Ovary (tissue), 9 donors: Measurements from ENCODE around the gene C2orf78. TPM values are rescaled to one million over a fixed set of nuclear protein-coding genes. Genes with fewer than 3 reads are reported as not detected.

Experiments used
- DNase-seq, 5 donors: peaks; one replicate each; pipeline ENCODE4 v3.0.0-alpha.2; 2019 to 2020
- H3K27ac ChIP-seq, 2 donors: fragments of 200-600 bp; one replicate each; pipeline versions ENCODE4 v1.5.1 to v1.8.0; 2019 to 2022
- H3K27me3 ChIP-seq: fragments of 200-600 bp; one replicate; pipeline ENCODE4 v1.8.0; 2022
- H3K36me3 ChIP-seq: fragments of 200-600 bp; sonication (generic); one replicate; pipeline ENCODE4 v1.5.1; 2019
- H3K4me1 ChIP-seq: one replicate; pipeline ENCODE4 v1.8.1; 2013; ENCODE audit warnings: mild to moderate bottlenecking, moderate library complexity; ENCODE audit not compliant: insufficient read depth
- H3K4me3 ChIP-seq: fragments of 200-600 bp; sonication (generic); one replicate; pipeline ENCODE4 v1.5.1; 2017
- H3K9me3 ChIP-seq, 2 donors: fragments of 200-600 bp in 1 of 2; sonication (generic) in 1 of 2; one replicate each; pipeline versions ENCODE4 v1.5.1 to v1.8.1; 2013 to 2019; ENCODE audit warnings: mild to moderate bottlenecking in 1 of 2, moderate library complexity in 1 of 2
- CTCF ChIP-seq, 3 donors: fragments of 450-650 bp in 2 of 3; fragments of 200-600 bp in 1 of 3; IDR thresholded peaks; one replicate each; pipeline versions ENCODE4 v1.5.1 to v1.8.0; 2016 to 2022; ENCODE audit warnings: antibody characterized with exemption in 3 of 3, mild to moderate bottlenecking in 1 of 3
- EP300 ChIP-seq: sonication (generic); formaldehyde crosslinking; IDR thresholded peaks from one replicate; pipeline ENCODE4 v1.6.1; 2017; ENCODE audit warnings: antibody characterized with exemption
- POLR2A ChIP-seq: fragments of 450-650 bp; IDR thresholded peaks from one replicate; pipeline ENCODE4 v1.6.1; 2017; ENCODE audit warnings: antibody characterized with exemption, mild to moderate bottlenecking, moderate library complexity
- WGBS, 3 donors: extraction: QIAGEN DNeasy Blood & Tissue Kit in 1 of 3; methylation state at CpG; one replicate each; pipeline versions ENCODE4 v1.1.5 to v1.1.7; 2013 to 2017; 5-methylcytosine and 5-hydroxymethylcytosine counted together
- intact Hi-C, 4 donors: fragments of 100-400 bp; cut with DNase I; formaldehyde crosslinking; loops; one replicate each; pipeline versions ENCODE4 v1.11.0 to v1.15.1; 2022 to 2023
- polyA plus RNA-seq, 2 donors: library from polyadenylated mRNA; stranded (reverse); fragments of 200-250 nt in 1 of 2; fragments of 350-450 nt in 1 of 2; fragmentation: Illumina TruSeq in 1 of 2; extraction: RNeasy Lipid Tissue Mini Kit (QIAGEN cat#74804) in 1 of 2; gene quantifications; one replicate each; pipeline ENCODE4 v1.2.3, GENCODE V29; 2013 to 2014
- total RNA-seq, 7 donors: library from RNA; depleted of rRNA in 2 of 7; stranded (reverse); fragments of >200 nt in 2 of 7; fragmentation: NEBNext Ultra II Directional in 3 of 7; extraction: Animal tissue kit (Norgen Biotek cat#: 25700) in 3 of 7; gene quantifications; one replicate each; pipeline versions ENCODE4 v1.1.0 to v1.2.4, GENCODE V29; 2016 to 2023
- donor health status: DM: no; HTN: no; CAD: no; lungs with moderate emphysema.
- donor health status: DM: no; HTN: no; CAD: no.
- donor health status: Bipolar disorder and iron deficiency.
- donor health status: DM: yes; HTN: yes; CAD: no.
- donor health status: DM: no; HTN: no; CAD: no.
- donor health status: DM: yes; HTN: yes; CAD: no.

Gene C2orf78
- total and polyA plus RNA-seq, 9 donors, result not detected

DNA sequence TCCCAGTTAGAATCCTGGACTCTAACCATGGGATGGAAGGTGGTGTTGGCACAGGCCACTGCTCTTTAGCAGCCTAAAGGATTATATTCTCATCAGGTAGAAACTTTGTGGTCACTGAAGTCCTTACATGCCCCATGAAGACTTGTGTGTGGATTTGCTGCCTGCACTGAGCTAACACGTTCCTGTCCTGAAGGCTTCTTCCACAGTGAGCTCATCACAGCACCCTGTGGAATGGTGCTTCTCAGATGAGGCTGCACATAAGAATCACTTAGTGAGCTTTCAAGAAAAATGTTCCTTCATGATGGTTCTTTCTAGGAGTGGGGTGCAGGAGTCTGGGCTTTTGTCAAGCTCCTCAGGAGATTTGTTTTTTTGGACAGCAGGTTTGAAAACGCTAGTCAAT is 71.5 kb downstream of the C2orf78 start:
- Histone ChIP-seq H3K4me3 (no peak overlapping the region), H3K4me1 (no peaks in the 10 kb centered on the region), H3K27me3 (no peaks in the 10 kb centered on the region), H3K36me3 (no peaks in the 10 kb centered on the region), H3K9me3 (no peaks in the 10 kb centered on the region), H3K27ac (no peak overlapping the region)
- intact Hi-C loops, result no loop called here
- TF ChIP-seq EP300 (no peak), POLR2A (no peak), CTCF (IDR thresholded peaks at IDR 0.05) (no peak)
- WGBS, 3 donors, result 91 to 95% (median 92%) methylated on average over 2 of the region's 2 CpGs
- no peak for DNase-seq

DNA sequence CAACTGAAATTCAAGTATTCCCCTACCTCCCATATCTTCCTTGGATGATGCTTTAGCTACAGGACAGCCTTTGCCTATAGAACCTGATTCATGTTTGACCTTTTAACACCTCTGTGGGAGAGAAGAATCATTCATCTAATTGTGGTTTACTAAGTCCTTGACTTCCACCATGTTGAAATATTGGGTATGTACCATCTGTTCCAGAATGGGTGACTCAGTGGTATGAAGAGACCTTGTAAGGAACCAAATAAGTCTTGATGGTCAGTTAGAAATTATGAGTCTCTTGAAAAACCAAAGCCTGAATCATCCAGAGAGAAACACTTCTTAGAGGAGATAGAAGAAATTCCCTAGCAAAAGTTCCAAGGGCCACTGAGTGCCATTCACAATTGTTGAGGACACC is 72.2 kb downstream of the C2orf78 start:
- no peaks in the 10 kb centered on the region for H3K27me3 ChIP-seq
- no peak overlapping the region for H3K4me3 ChIP-seq
- no peaks in the 10 kb centered on the region for H3K4me1 ChIP-seq
- no peak for DNase-seq
- TF ChIP-seq POLR2A, result no peak
- TF ChIP-seq EP300, result no peak
- no peak for TF ChIP-seq CTCF (IDR thresholded peaks at IDR 0.05)
- no peaks in the 10 kb centered on the region for H3K36me3 ChIP-seq
- H3K9me3 ChIP-seq, result no peaks in the 10 kb centered on the region
- no peak overlapping the region for H3K27ac ChIP-seq
- intact Hi-C loops, result no loop called here

GRCh38 chr2:73859721-73860586 is 76.0 kb downstream of the C2orf78 start:
- Histone ChIP-seq H3K4me3 (no peak overlapping the region), H3K36me3 (no peaks in the 10 kb centered on the region), H3K4me1 (no peaks in the 10 kb centered on the region), H3K27ac (no peak overlapping the region), H3K9me3 (no peaks in the 10 kb centered on the region), H3K27me3 (no peaks in the 10 kb centered on the region)
- intact Hi-C loops, result no loop called here
- TF ChIP-seq POLR2A (no peak), CTCF (IDR thresholded peaks at IDR 0.05) (no peak), EP300 (no peak)
- WGBS, 3 donors, result 88 to 89% (median 89%) methylated on average over 6 of the region's 6 CpGs
- DNase-seq, result no peak

DNA sequence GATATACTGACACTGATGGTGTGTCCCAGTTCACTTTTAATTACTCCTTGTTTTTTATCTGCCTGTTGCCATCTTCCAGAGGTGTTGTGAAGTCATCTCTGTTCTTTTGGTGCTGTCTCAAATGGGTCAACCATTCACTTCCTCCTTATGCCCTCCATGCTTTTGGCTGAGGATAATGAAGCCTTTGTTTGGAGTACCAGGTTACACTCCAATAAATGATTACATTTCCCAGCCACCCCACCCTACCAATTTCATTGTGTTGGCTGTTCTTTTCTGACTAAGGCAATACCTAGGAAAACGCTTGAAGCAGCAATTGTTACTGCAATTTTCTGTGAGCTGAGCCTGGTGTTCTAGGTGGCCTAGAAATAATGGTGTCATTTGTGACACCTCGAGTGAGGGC is 79.0 kb downstream of the C2orf78 start:
- Histone ChIP-seq H3K27ac (no peak overlapping the region), H3K36me3 (no peaks in the 10 kb centered on the region), H3K4me1 (no peaks in the 10 kb centered on the region), H3K27me3 (no peaks in the 10 kb centered on the region), H3K9me3 (no peaks in the 10 kb centered on the region), H3K4me3 (no peak overlapping the region)
- 62 to 80% (median 79%) methylated on average over 2 of the region's 2 CpGs for WGBS, 3 donors
- no peak for DNase-seq
- TF ChIP-seq EP300 (no peak), CTCF (IDR thresholded peaks at IDR 0.05) (no peak), POLR2A (no peak)
- intact Hi-C loops, result no loop called here

Other genes with a start within 250 kb of the C2orf78 start
- 1 to 10 TPM in 1 of 7 donors, under 1 TPM in 2, not detected in 4; 0.25 to 1.1 (median 0.82) TPM for gene NAT8, start 141.8 kb upstream of the C2orf78 start, total RNA-seq
- under 1 TPM; 0.48 to 0.64 TPM for gene NAT8, start 141.8 kb upstream of the C2orf78 start, polyA plus RNA-seq
- 10 to 100 TPM; 27.4 to 47.9 (median 33.3) TPM for gene TPRKB, start 46.8 kb upstream of the C2orf78 start, total RNA-seq
- gene TPRKB, start 46.8 kb upstream of the C2orf78 start, polyA plus RNA-seq, result 10 to 100 TPM; 41.7 to 58.6 TPM
- 10 to 100 TPM; 19.2 to 54.3 (median 27.2) TPM for gene DUSP11, start 4.1 kb upstream of the C2orf78 start, total RNA-seq
- 10 to 100 TPM; 24.8 to 36.9 TPM for gene DUSP11, start 4.1 kb upstream of the C2orf78 start, polyA plus RNA-seq
- 10 to 100 TPM; 17.0 to 34.2 (median 28.1) TPM for gene STAMBP, start 44.8 kb downstream of the C2orf78 start, total RNA-seq
- gene STAMBP, start 44.8 kb downstream of the C2orf78 start, polyA plus RNA-seq, result 10 to 100 TPM; 24.7 to 67.9 TPM
- gene ACTG2, start 108.8 kb downstream of the C2orf78 start, total RNA-seq, result 100 to 1,000 TPM in 1 of 7 donors, 10 to 100 TPM in 4, 1 to 10 TPM in 2; 3.8 to 558 (median 42.6) TPM
- 100 to 1,000 TPM in 1 of 2 donors, 10 to 100 TPM in 1; 66.5 to 478 TPM for gene ACTG2, start 108.8 kb downstream of the C2orf78 start, polyA plus RNA-seq
- gene DGUOK, start 142.7 kb downstream of the C2orf78 start, total RNA-seq, result 10 to 100 TPM; 45.8 to 66.2 (median 52.4) TPM
- 10 to 100 TPM; 70.7 to 84.1 TPM for gene DGUOK, start 142.7 kb downstream of the C2orf78 start, polyA plus RNA-seq
- 10 to 100 TPM in 2 of 7 donors, 1 to 10 TPM in 5; 5.1 to 13.5 (median 7.9) TPM for gene TET3, start 200.7 kb downstream of the C2orf78 start, total RNA-seq
- gene TET3, start 200.7 kb downstream of the C2orf78 start, polyA plus RNA-seq, result 1 to 10 TPM; 2.6 to 3.3 TPM